Fibroblast of villous mesenchyme (primary cell): ENCODE results near the gene TIMM17A. TPM values are rescaled to one million over a fixed set of nuclear protein-coding genes. Genes with fewer than 3 reads are reported as not detected.

Source experiments
- DNase-seq: peaks from one replicate; pipeline ENCODE4 v3.0.0-alpha.2; 2010; ENCODE audit warnings: low read depth
- H3K4me3 ChIP-seq: 2 replicates; pipeline ENCODE4 v1.5.1; 2011; ENCODE audit warnings: low read depth, mild to moderate bottlenecking, low read length
- CTCF ChIP-seq: IDR thresholded peaks from 2 replicates; pipeline ENCODE4 v1.5.1; 2012; ENCODE audit warnings: low read depth, mild to moderate bottlenecking, low read length; ENCODE audit not compliant: insufficient read depth
- total RNA-seq: library from RNA; depleted of rRNA; stranded (reverse); fragments of >200 nt; gene quantifications from 2 replicates; pipeline ENCODE4 v1.2.3, GENCODE V29; 2012

TIMM17A gene
- total RNA-seq, 1 donor = 94.1 TPM

GRCh38 chr1:201928266-201928665, 27.0 kb upstream of the TIMM17A start:
- no peak overlapping the region for H3K4me3 ChIP-seq
- no peak for TF ChIP-seq CTCF
- no peak for DNase-seq

- no peak for TF ChIP-seq CTCF
- no peak overlapping the region for H3K4me3 ChIP-seq
- DNase-seq = no peak
Observed at GRCh38 chr1:201930137-201930536, 25.2 kb upstream of the TIMM17A start.

- H3K4me3 ChIP-seq = no peak overlapping the region
- no peak for DNase-seq
- TF ChIP-seq CTCF = no peak
Observed at GRCh38 chr1:201930803-201931202, 24.5 kb upstream of the TIMM17A start.

- no peak overlapping the region for H3K4me3 ChIP-seq
- TF ChIP-seq CTCF = no peak
- DNase-seq = peak; percentile 77
Observed at GRCh38 chr1:201933840-201934430, 21.4 kb upstream of the TIMM17A start.

- no peak for TF ChIP-seq CTCF
Observed at GRCh38 chr1:201937624-201938213, 17.6 kb upstream of the TIMM17A start.

GRCh38 chr1:201938440-201939035, 16.8 kb upstream of the TIMM17A start:
- DNase-seq = peak; percentile 55
- no peak overlapping the region for H3K4me3 ChIP-seq
- TF ChIP-seq CTCF = no peak

More at GRCh38 chr1:201937624-201938213, 17.6 kb upstream of the TIMM17A start:
- H3K4me3 ChIP-seq = no peak overlapping the region
- DNase-seq = peak; percentile 87
